ENCODE results near the gene C1QL4.
A peak's percentile ranks its signal among the peaks of the same experiment; 100 is the strongest.
"Not testable (repeated sequence)": the region's sequence is repeated elsewhere in the genome, so short reads cannot be mapped to it uniquely, and the experiment has no call there.

The C1QL4 gene

GRCh38 chr12:49332891-49333371, 4.1 kb downstream of the C1QL4 start:
- DNase-seq, result no peak

- DNase-seq, result no peak
Measured at GRCh38 chr12:49332441-49332861, 4.5 kb downstream of the C1QL4 start.

- DNase-seq, result no peak
Measured at GRCh38 chr12:49331380-49332222, 5.4 kb downstream of the C1QL4 start.

GRCh38 chr12:49330631-49331379, 6.2 kb downstream of the C1QL4 start:
- no peak for DNase-seq

GRCh38 chr12:49330032-49330619, 6.9 kb downstream of the C1QL4 start:
- no peak for DNase-seq

- no peak for DNase-seq
Measured at GRCh38 chr12:49328816-49329215, 8.2 kb downstream of the C1QL4 start.

- DNase-seq, result no peak
Measured at GRCh38 chr12:49327887-49328286, 9.1 kb downstream of the C1QL4 start.

GRCh38 chr12:49327368-49327767, 9.6 kb downstream of the C1QL4 start:
- DNase-seq, result no peak

- DNase-seq, result no peak
Measured at GRCh38 chr12:49325606-49326005, 11.4 kb downstream of the C1QL4 start.

GRCh38 chr12:49323524-49324097, 13.4 kb downstream of the C1QL4 start:
- no peak for DNase-seq

GRCh38 chr12:49322708-49323523, 14.1 kb downstream of the C1QL4 start, which contains the start of gene TROAP:
Gene TROAP, plus strand, starts transcription at chr12:49323255. Its CDS starts 354 bp downstream, at chr12:49323609.
- DNase-seq, result peak; percentile 95

GRCh38 chr12:49322367-49322707, 14.7 kb downstream of the C1QL4 start:
- no peak for DNase-seq

GRCh38 chr12:49320411-49321103, 16.4 kb downstream of the C1QL4 start:
- DNase-seq, result not testable (repeated sequence)

GRCh38 chr12:49317118-49317517, 19.9 kb downstream of the C1QL4 start:
- not testable (repeated sequence) for DNase-seq

GRCh38 chr12:49314811-49315210, 22.2 kb downstream of the C1QL4 start:
- no peak for DNase-seq

- not testable (repeated sequence) for DNase-seq
Measured at GRCh38 chr12:49310451-49311000, 26.5 kb downstream of the C1QL4 start.

- no peak for DNase-seq
Measured at GRCh38 chr12:49309386-49309785, 27.6 kb downstream of the C1QL4 start.

- no peak for DNase-seq
Measured at GRCh38 chr12:49305762-49306510, 31.1 kb downstream of the C1QL4 start.

- no peak for DNase-seq
Measured at GRCh38 chr12:49304161-49304560, 32.8 kb downstream of the C1QL4 start.

- DNase-seq, result no peak
Measured at GRCh38 chr12:49301760-49302159, 35.2 kb downstream of the C1QL4 start.

GRCh38 chr12:49298160-49298559, 38.8 kb downstream of the C1QL4 start:
- no peak for DNase-seq
